Neuron (in vitro differentiated cells): Measurements from ENCODE around the gene SERTAD3.
"Not testable (repeated sequence)": the region's sequence is repeated elsewhere in the genome, so short reads cannot be mapped to it uniquely, and the experiment has no call there.

Experiments
- H2AFZ ChIP-seq: one replicate; pipeline ENCODE4 v1.6.1; 2013; ENCODE audit warnings: low read depth, mild to moderate bottlenecking, inconsistent platforms, low read length, moderate library complexity
- H3K27me3 ChIP-seq: one replicate; pipeline ENCODE4 v1.6.1; 2013; ENCODE audit warnings: low read length; ENCODE audit not compliant: insufficient read depth
- H3K36me3 ChIP-seq: one replicate; pipeline ENCODE4 v1.6.1; 2013; ENCODE audit warnings: low read length; ENCODE audit not compliant: insufficient read depth
- H3K4me1 ChIP-seq: one replicate; pipeline ENCODE4 v1.6.1; 2013; ENCODE audit warnings: low read length; ENCODE audit not compliant: insufficient read depth
- H3K4me3 ChIP-seq: 2 replicates; pipeline ENCODE4 v1.5.1; 2013; ENCODE audit warnings: mild to moderate bottlenecking, low read length, moderate library complexity
- H3K9me3 ChIP-seq: one replicate; pipeline ENCODE4 v1.6.1; 2013; ENCODE audit warnings: low read length

Gene SERTAD3

GRCh38 chr19:40450664-40451063 lies 6.5 kb upstream of the SERTAD3 start:
- Histone ChIP-seq H3K4me1 (peaks cover 3% of the 10 kb centered on the region), H3K4me3 (no peak overlapping the region), H3K27me3 (no peaks in the 10 kb centered on the region), H3K9me3 (no peaks in the 10 kb centered on the region), H2AFZ (no peak overlapping the region), H3K36me3 (no peaks in the 10 kb centered on the region)

DNA sequence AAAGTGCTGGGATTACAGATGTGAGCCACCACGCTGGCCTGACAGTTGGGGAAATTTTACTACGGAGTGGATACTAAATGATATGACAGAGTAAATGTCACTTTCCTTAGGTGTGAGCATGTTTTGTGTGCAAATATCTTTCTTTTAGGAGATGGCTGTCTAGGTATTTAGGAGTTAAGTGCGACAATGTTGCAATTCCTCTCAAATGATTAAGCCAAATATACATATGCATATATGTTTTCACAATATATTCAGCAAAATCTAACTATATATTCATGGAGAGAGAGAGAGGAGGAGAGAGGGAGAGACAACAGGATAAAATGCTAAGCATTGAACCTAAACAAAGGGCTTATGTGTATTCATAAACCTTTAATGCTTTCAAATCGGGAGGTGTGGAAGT lies 5.4 kb upstream of the SERTAD3 start:
- Histone ChIP-seq H3K9me3 (no peaks in the 10 kb centered on the region), H3K4me1 (peaks cover 10% of the 10 kb centered on the region), H2AFZ (no peak overlapping the region), H3K36me3 (no peaks in the 10 kb centered on the region), H3K27me3 (no peaks in the 10 kb centered on the region), H3K4me3 (no peak overlapping the region)

GRCh38 chr19:40446263-40446784 lies 2.2 kb upstream of the SERTAD3 start:
- no peak overlapping the region for H2AFZ ChIP-seq
- H3K4me3 ChIP-seq: no peak overlapping the region
- no peaks in the 10 kb centered on the region for H3K27me3 ChIP-seq
- peaks cover 10% of the 10 kb centered on the region for H3K36me3 ChIP-seq
- H3K9me3 ChIP-seq: no peaks in the 10 kb centered on the region
- H3K4me1 ChIP-seq: peaks cover 25% of the 10 kb centered on the region

DNA sequence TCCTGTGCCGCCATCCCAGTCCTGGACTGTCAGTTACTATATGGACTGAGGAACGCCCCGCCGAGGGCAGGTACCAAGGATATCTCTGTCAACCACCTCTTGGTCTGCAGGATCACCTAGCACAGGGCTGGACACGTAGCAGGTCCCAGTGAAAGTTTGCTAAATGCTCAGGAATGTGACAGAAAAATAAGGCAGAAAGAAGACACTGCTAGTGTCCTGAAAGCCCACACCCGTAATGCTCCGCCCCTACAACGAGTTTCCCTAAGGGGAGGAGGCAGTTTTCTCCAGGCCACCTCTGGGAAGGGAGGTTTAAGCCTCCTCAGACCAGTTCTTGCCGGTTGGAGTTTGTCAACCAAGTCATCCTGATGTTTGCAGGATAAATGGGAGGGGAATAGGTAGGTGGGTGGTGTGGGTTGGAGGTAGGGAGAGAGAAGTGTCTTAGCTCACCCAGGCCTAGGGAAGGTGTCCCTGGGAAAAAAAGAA lies 1.7 kb upstream of the SERTAD3 start:
- H2AFZ ChIP-seq: no peak overlapping the region
- no peak overlapping the region for H3K4me3 ChIP-seq
- peaks cover 30% of the 10 kb centered on the region for H3K4me1 ChIP-seq
- H3K27me3 ChIP-seq: no peaks in the 10 kb centered on the region
- H3K9me3 ChIP-seq: no peaks in the 10 kb centered on the region
- peaks cover 15% of the 10 kb centered on the region for H3K36me3 ChIP-seq

DNA sequence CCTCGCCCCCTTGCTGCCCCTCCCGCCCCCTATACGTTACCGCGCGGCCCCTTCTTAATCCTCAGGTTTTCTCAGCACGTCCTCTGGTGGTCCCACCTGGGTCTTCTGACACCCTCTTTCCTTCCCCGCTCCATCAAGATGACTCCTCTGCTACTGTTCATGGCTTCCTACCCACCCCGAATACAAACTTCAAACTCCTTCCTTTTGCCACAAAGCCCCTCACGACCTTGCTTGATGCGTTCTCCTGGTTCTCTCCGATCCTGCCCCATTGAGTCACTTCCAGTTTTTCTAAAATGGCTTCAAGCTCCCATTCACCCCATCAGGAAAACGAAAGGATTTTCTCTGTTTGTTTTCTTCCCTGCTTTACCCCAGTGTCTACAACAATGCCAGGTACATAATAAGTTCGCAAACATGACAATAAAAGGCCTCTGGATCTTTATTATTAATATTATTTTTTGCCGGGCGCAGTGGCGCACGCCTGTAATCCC lies 734 bp upstream of the SERTAD3 start:
- H3K36me3 ChIP-seq: peaks cover 22% of the 10 kb centered on the region
- H3K4me3 ChIP-seq: peak overlapping the region; percentile 99
- peaks cover 31% of the 10 kb centered on the region for H3K4me1 ChIP-seq

GRCh38 chr19:40443131-40443999 lies 770 bp downstream of the SERTAD3 start:
- Histone ChIP-seq H3K36me3 (peaks cover 22% of the 10 kb centered on the region), H2AFZ (peak overlapping the region; percentile 44), H3K4me3 (peak overlapping the region; percentile 99), H3K27me3 (no peaks in the 10 kb centered on the region), H3K9me3 (no peaks in the 10 kb centered on the region), H3K4me1 (peaks cover 31% of the 10 kb centered on the region)

More for the DNA sequence above, 734 bp upstream of the SERTAD3 start:
- H3K27me3 ChIP-seq: no peaks in the 10 kb centered on the region
- no peaks in the 10 kb centered on the region for H3K9me3 ChIP-seq
- H2AFZ ChIP-seq: peak overlapping the region; percentile 92

DNA sequence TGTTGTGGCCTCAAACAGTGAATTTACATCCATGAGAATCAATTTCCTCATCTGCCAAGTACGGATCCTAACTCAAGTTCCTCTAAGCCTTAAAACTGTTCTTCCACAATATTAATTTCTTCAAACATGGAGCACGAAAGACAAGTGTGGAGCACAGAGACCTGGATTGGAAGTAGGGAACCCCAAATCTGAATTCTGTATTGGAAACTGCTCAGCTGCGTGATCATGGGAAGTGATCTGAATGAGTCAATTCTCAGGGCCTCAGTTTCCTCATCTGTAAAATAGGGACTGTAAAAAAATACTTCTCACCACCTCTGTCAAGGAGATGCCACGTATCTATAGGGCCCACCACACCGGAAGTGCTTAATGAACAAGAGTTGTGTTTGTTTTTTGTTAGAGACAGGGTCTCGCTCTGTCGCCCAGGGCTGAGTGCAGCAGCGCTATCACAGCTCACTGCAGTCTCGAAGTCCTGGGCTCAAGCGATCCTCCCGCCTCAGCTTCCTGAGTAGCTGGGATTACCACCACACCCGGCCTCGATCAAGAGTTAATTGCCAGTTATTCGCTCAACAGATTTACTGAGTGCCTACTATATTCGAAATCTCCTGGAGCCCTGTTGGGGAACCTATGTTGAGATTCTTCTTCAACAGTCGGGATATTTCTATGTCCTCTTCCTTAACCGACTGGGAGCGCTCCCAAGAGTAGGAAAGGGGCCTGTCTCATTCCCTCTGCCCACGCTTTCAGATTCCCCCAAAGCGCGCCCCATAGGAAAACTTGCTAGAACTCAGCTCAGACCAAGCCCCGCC lies 1.6 kb downstream of the SERTAD3 start:
- no peaks in the 10 kb centered on the region for H3K27me3 ChIP-seq
- H3K4me3 ChIP-seq: peak overlapping the region; percentile 99
- peaks cover 31% of the 10 kb centered on the region for H3K4me1 ChIP-seq
- no peak overlapping the region for H2AFZ ChIP-seq
- no peaks in the 10 kb centered on the region for H3K9me3 ChIP-seq
- H3K36me3 ChIP-seq: peaks cover 22% of the 10 kb centered on the region

GRCh38 chr19:40441719-40442253 lies 2.3 kb downstream of the SERTAD3 start:
- Histone ChIP-seq H2AFZ (no peak overlapping the region), H3K9me3 (no peaks in the 10 kb centered on the region), H3K27me3 (no peaks in the 10 kb centered on the region), H3K36me3 (peaks cover 22% of the 10 kb centered on the region), H3K4me1 (peaks cover 31% of the 10 kb centered on the region), H3K4me3 (no peak overlapping the region)

- H3K4me1 ChIP-seq: peaks cover 23% of the 10 kb centered on the region
- no peak overlapping the region for H3K4me3 ChIP-seq
- H3K9me3 ChIP-seq: no peaks in the 10 kb centered on the region
- no peak overlapping the region for H2AFZ ChIP-seq
- peaks cover 22% of the 10 kb centered on the region for H3K36me3 ChIP-seq
- H3K27me3 ChIP-seq: no peaks in the 10 kb centered on the region
These were observed 5.9 kb downstream of the SERTAD3 start for GRCh38 chr19:40438284-40438683.

DNA sequence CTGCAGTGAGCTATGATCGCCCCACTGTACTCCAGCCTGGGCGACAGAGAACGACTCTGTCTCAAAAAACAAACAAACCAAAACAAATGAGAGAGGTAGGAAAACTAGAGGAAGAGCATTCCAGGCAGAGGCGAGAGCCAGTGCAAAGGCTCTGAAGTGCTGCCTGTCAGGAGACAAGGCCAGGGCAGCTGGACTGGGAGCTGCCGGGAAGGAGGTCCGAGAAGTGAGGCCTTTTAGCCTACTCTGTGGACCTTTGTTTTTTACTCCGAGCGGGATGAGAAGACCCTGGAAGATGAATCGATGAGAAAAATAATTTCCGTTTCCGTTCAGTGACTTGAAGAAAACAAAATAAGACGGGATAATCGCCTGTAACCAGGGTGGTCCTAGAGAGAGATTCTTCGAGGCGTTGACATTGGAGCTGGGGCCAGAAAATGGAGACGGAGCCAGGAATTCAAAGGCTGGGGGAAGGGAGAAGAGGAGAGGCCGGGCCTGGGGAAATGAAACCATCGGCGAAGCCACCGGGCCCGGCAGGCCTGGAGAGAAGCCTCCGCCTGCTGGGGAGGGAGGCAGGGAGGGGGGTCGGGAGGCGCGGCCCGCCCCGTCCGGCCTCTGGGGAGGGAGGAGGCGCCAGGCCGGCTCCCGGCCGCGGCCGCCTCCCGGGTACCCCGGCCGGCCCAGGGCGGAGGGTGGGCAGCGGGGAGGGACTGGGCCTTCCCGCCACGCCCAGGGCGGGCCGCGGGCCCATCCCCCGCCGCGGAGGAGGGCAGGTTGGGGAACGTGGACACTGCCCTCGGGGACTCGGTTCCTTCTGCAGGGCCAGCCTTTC lies 10.5 kb downstream of the SERTAD3 start:
- H3K4me1 ChIP-seq: peaks cover 10% of the 10 kb centered on the region
- H3K9me3 ChIP-seq: no peaks in the 10 kb centered on the region
- no peaks in the 10 kb centered on the region for H3K27me3 ChIP-seq
- peak overlapping the region; percentile 83 for H2AFZ ChIP-seq
- H3K36me3 ChIP-seq: no peaks in the 10 kb centered on the region
- H3K4me3 ChIP-seq: peak overlapping the region; percentile 54

- not testable (repeated sequence) for H3K27me3 ChIP-seq, H3K36me3 ChIP-seq, H3K9me3 ChIP-seq, H2AFZ ChIP-seq
- H3K4me3 ChIP-seq: peak overlapping the region; percentile 54
- peaks cover 10% of the 10 kb centered on the region for H3K4me1 ChIP-seq
These were observed 11.4 kb downstream of the SERTAD3 start for GRCh38 chr19:40432760-40433159.

GRCh38 chr19:40431698-40432097 lies 12.4 kb downstream of the SERTAD3 start:
- Histone ChIP-seq H3K9me3 (no peaks in the 10 kb centered on the region), H3K4me3 (no peak overlapping the region), H3K27me3 (no peaks in the 10 kb centered on the region), H3K36me3 (no peaks in the 10 kb centered on the region), H3K4me1 (peaks cover 10% of the 10 kb centered on the region), H2AFZ (no peak overlapping the region)
